ENCODE measurements around the gene BRSK2.
A peak's percentile ranks its signal among the peaks of the same experiment; 100 is the strongest.

The BRSK2 gene

GRCh38 chr11:1454576-1454975, 64.8 kb downstream of the BRSK2 start:
- no peak for DNase-seq

GRCh38 chr11:1455032-1455762, 65.5 kb downstream of the BRSK2 start:
- DNase-seq = no peak

DNA sequence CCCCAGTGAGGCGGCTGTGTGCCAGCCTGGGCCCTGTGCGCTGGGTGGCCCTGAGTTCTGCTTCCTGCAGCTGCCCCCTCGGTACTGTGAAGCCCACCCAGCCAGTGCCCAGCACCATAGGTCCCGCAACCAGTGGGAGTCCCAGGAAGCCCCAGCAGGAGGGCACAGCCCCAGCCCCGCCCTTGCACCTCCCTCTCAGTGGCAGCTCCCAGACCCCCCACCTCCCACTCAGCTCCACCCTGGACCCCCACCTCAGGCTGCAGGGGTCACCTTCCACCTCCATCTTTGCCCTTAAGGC, 66.0 kb downstream of the BRSK2 start:
- no peak for DNase-seq

DNA sequence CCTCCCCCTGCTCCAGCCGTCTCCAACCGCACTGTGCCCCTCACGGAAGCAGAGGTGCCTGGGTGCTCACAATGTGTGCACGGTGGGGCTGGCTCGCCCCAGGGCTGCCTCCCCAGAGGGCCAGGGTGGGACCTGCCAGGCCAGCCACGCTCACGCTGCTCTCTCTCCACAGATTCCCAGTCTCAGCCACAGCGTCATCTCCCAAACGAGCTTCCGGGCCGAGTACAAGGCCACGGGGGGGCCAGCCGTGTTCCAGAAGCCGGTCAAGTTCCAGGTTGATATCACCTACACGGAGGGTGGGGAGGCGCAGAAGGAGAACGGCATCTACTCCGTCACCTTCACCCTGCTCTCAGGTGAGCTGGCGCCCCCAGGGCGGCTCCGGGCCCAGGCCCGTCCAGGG, 66.4 kb downstream of the BRSK2 start:
- no peak for DNase-seq

DNA sequence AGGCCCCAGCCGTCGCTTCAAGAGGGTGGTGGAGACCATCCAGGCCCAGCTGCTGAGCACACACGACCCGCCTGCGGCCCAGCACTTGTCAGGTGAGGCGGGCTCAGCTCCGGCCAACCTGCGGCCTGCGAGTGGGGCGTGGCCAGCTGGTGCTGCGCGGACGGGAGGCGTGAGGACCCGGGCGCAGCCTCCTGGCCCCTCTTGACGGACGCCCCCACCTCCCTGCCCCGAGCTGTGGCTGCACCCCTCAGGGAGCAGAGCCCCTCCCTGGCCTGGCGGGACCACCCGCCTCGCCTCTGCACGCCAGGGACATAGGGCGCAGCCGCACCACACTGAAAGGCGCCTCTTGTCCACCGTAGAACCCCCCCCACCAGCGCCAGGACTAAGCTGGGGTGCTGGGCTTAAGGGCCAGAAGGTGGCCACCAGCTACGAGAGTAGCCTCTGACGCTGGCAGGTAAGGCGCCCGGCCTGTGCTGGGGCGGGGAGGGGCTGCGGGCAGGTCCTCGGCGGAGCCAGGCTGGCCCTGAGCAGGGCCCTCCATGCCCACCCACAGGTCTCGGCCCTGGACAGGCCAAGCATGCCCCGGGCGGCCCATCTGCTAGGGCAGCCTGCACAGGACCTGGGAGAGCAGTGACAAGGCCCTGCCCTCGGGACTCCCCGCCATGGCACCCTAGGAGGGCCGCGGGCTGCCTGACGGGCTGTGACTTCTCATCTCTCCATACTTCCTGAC, 67.0 kb downstream of the BRSK2 start:
- no peak for DNase-seq

DNA sequence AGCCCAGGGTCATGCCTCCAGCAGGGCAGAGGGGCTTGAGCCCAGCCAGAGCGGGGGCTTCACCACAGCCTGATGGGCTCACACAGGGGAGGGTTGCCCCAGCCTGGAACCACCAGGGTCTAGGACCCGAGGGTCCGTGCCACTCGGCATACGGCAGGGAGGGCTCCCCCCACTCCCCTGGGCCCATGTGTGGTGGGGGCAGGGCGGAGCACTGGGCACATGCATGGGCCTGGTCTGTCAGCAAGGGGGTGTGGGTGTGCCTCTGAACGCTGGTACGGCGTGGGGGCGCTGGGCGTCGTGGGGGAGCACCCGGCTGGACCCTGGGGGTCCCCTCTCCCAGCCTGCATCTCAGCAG, 67.6 kb downstream of the BRSK2 start:
- no peak for DNase-seq

DNA sequence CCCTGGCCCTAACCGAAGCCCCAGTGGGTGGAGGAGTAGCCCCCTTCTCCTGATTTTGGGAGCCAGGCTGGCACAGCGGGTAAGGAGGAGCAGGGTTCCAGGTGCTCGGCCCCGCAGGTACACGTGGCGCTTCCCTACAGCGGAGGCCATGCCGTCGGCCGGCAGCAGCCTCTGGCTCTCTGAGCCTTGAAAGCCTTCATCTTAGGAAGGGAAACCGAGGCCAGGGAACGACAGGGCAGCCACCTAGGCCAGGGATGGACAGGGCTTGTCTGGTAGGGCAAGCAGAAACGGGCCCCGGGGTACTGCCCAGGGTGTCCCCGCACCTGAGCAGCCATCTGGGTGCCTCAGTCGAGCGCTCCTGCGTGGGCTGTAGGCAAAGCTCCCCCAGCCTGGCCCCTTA, 68.1 kb downstream of the BRSK2 start:
- no peak for DNase-seq

DNA sequence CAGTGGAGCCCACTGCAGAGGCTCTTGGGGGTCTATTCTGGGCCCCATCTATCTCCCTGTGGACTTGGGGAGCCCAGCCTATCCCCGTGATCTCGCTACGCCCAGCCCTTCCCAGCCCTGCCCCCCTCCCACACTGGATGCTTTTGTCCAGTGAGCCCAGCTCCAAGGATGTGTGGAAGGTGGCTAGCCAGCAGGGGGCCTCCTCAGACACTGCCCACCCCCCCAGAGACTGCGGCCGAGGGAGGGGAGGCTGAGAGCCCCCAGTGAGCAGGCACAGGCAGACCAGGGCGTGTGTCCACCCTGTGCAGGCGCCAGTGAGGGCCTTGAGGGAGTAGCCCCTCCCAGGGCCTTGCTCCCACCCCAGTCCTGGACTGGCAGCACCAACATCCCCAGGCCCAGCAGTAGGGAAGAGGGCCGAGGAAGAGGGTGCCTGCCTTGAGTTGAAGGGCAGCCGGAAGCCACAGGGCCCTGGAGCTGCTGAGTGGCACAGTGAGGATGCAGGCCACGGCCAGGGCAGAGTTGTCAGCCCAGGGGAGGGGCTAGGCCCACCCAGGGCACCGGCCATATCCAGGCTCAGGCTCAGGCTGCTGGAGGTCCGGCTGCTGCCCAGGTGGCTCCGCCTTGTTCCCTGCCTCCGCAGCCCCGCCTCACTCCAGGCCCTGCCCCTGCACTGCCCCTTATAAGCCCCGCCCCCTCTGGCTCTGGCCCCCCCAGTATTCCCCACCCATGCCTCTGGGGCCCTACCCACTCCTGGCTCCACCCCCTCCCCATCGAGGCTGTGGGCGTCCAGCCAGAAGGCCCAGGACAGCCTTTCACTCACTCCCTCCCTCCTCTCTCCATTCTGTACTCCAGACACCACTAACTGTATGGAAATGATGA, 68.8 kb downstream of the BRSK2 start:
- peak; percentile 67 for DNase-seq

DNA sequence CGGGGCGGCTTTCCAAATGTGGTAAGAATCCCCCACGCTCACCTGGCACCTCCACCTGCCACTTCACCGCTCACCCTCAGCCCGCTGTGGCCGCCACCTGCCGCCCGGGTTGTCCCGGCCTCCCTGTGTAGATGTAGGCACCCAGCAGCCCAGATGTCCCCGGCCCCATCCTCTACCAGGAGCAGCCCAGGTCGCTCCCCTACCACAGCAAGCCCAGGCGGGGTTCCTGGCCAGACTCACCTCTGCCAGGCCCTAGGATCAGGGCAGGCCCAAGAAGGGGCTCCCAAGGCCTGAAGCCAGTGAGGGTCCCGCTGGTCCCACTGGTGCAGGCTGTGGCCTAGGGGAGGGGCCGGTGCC, 69.5 kb downstream of the BRSK2 start:
- no peak for DNase-seq

DNA sequence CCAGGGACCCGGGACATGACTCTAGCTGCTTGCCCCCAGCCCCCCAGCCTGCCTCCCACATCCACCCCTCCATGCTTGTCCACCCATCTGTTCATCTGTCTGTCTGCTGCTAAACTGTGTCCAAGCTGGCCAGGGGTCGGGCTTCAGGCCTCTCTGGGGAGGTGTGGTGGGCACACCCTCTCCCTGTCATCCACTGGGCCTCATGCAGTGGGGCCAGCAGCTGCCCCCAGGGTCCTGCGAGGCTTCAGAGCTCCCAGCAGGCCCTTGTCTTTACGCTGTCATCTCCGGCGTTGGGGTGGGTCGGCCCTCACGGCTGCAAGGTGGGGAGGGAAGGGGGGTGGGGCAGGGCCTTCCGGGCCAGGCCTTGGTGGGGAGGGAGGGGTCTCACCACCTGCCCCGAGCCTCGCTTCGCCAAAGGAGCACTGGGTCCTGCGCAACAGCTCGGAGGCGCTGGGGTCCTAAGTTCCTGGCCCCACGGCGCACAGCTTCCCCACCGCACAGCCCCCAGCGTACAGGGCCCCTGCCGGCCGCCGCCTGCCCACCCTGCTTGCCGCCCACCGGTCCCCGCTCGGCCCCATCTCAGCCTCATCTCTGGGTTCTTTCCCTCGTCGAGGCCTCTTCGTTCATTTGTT, 70.1 kb downstream of the BRSK2 start:
- DNase-seq = no peak

DNA sequence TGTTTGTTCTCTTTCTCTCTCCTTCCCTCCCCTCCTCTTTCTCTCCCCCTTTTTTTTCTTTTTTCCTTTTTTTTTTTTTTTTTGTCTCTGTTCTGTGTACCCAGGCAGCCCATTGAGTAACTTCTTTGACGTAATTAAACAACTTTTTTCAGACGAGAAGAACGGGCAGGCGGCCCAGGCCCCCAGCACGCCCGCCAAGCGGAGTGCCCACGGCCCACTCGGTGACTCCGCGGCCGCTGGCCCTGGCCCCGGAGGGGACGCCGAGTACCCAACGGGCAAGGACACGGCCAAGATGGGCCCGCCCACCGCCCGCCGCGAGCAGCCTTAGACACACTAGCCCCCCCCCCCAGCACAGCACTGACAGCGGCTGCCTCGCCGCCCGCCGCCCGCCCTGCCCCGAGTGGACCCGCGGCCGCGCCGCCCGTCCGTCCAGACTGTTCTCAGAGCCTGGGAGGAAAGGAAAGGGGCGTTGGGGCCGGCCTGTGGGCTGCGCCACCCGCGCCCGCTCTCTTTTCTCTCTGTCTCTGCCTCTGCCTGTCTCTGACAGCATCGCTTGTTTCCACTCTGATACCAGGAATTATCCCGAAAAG, 70.8 kb downstream of the BRSK2 start:
- DNase-seq = no peak

DNA sequence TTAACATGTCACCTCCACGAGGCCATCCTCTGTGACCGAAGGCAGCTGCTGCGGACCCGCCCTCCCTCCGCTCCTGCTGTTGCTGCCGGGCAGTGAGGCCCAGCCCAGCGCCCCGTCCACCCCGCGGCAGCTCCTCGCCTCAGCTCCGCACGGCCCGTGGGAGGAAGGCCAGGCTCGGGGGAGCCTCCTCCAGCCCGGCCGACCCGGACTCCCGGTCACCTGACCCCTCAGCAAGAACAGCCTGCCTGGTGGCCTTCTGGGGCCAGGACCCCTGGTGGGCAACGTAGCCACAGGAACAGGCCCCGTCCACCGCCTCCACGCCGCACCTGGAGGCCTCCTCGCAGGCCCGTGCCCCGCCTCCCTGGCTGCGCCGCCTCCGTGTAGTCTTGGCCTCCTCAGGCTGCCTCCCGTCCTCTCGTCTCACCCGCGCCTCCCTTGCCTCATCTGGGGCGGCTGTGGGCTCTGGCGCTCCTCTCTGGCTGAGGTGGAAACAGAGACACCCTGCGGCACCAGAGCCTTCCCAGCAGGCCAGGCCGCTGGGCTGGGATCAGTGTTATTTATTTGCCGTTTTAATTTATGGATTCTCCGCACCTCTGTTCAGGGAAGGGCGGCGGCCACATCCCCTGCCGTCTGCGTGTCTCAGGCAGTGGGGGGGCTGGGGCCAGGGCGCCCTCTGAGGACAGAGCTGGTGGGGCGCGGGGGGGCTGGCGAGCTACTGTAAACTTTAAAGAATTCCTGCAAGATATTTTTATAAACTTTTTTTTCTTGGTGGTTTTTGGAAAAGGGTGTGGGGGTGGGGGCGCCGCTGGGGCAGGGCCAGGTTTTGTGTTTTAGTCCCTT, 71.5 kb downstream of the BRSK2 start:
- no peak for DNase-seq

DNA sequence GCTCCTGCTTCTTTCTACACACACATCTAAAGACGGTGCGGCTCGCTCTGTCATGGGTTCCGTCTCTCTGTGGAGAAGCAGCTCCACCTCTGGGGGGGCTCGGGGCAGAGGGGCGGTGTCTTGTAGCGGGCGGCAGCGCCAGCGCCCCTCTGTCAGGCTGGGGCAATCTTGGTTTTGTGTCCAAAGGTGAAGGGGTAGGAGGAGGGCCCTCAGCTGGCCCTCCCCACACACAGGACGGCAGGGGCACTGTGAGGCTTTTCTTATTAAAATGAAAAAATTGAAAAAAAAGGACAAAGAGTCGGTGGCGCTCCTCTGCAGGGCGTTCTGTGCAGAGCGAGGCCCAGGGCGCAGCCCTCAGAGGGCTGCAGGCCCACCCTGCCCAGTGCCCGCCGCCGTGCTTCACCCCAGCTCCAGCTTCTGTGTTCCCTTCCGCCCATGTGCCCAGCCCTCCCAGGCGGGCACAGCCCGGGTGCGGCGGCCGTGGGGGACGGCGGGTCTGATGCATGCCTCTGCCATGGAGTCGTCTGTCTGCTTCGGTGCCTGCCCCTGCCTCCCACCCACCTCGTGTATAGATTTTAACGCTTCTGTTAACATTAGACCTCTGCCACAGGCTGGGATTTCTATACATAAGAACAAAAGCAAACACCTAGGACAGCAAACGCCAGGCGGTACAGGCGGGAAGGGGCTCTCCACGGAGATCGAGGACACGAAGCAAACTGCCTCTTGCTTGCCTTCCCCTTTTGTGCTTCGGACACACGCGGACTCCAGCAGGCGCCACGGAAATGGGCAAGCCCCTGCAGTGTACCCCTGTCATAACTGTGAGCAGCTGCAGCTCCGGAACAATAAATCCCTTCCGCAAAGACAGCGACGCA, 72.3 kb downstream of the BRSK2 start:
- no peak for DNase-seq

- no peak for DNase-seq
Observed at GRCh38 chr11:1462698-1462975, 72.9 kb downstream of the BRSK2 start.

DNA sequence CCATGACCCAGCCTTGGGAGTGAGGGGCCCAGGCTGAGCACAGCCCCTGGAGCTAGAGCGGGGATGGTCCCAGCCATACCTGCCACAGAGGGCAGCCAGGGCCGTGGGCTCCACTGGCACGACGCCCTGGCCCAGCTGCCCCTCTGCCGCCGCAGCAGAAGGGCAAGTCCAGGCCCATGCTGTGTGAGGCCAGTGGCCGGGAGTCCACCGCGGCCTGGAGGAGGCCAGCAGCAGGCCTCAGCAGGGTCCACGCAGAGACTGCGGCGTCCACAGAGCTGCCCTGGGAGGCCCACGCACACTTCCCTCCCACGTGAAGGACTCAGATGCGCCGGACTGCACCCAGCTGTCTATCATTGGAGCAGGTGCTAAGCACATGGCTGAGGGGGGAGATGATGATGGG, 73.3 kb downstream of the BRSK2 start:
- DNase-seq = no peak

DNA sequence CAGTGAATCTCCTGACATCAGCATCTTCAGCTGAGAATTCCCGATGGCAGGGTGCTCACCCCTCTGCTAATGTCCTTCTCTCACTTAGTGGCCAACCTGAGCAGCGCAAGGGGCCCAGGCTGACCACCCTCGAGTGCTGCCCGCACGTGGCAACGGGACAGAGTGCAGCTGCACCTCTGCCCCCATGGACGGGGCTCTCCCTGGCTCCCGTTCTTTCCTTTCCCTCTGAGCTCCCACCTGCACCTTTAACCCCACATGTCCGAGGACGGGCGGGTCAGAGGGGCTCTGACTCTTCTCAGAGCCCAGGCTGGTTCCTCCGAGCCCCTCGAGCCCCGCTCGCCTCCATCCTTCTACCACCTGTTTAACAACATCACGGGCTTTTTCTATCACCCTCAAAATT, 77.0 kb downstream of the BRSK2 start:
- DNase-seq = no peak

- DNase-seq = no peak
Observed at GRCh38 chr11:1467270-1467669, 77.5 kb downstream of the BRSK2 start.

- DNase-seq = no peak
Observed at GRCh38 chr11:1468002-1468401, 78.3 kb downstream of the BRSK2 start.

- DNase-seq = no peak
Observed at GRCh38 chr11:1468473-1469066, 78.8 kb downstream of the BRSK2 start.

- DNase-seq = no peak
Observed at GRCh38 chr11:1469287-1469910, 79.7 kb downstream of the BRSK2 start.
